ENCODE data around the gene ZNF79.

ZNF79 gene

DNA sequence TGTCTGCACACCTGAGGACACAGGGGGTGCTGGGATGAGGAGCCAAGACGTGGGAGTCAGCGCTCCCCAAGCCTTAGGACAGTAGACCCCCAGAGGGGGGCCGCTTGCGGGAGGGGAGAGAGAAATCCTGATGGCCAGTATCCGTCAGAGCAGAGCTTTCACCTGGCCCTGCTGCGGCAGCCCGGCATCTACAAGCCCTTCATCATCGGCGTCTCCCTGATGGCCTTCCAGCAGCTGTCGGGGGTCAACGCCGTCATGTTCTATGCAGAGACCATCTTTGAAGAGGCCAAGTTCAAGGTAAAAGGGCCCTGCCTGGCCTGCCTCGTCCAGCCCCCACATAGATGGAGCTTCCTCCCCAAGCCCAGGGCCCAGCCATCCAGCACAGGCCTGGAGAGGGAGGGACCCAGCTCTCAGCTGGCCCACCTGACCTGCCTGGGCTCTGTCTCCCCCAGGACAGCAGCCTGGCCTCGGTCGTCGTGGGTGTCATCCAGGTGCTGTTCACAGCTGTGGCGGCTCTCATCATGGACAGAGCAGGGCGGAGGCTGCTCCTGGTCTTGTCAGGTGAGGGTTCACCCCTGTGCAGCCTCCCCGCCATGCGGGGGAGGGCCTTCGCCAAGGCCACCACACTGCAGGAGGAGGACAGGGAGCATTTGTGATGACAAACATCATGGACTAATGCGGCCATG lies 20.5 kb upstream of the ZNF79 start:
- TF ChIP-seq, protein P1, sequence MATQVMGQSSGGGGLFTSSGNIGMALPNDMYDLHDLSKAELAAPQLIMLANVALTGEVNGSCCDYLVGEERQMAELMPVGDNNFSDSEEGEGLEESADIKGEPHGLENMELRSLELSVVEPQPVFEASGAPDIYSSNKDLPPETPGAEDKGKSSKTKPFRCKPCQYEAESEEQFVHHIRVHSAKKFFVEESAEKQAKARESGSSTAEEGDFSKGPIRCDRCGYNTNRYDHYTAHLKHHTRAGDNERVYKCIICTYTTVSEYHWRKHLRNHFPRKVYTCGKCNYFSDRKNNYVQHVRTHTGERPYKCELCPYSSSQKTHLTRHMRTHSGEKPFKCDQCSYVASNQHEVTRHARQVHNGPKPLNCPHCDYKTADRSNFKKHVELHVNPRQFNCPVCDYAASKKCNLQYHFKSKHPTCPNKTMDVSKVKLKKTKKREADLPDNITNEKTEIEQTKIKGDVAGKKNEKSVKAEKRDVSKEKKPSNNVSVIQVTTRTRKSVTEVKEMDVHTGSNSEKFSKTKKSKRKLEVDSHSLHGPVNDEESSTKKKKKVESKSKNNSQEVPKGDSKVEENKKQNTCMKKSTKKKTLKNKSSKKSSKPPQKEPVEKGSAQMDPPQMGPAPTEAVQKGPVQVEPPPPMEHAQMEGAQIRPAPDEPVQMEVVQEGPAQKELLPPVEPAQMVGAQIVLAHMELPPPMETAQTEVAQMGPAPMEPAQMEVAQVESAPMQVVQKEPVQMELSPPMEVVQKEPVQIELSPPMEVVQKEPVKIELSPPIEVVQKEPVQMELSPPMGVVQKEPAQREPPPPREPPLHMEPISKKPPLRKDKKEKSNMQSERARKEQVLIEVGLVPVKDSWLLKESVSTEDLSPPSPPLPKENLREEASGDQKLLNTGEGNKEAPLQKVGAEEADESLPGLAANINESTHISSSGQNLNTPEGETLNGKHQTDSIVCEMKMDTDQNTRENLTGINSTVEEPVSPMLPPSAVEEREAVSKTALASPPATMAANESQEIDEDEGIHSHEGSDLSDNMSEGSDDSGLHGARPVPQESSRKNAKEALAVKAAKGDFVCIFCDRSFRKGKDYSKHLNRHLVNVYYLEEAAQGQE (IDR thresholded peaks at IDR 0.05; ENCODE audit: low read depth), result no peak
- no peak for TF ChIP-seq CEBPB (IDR thresholded peaks at IDR 0.05)

DNA sequence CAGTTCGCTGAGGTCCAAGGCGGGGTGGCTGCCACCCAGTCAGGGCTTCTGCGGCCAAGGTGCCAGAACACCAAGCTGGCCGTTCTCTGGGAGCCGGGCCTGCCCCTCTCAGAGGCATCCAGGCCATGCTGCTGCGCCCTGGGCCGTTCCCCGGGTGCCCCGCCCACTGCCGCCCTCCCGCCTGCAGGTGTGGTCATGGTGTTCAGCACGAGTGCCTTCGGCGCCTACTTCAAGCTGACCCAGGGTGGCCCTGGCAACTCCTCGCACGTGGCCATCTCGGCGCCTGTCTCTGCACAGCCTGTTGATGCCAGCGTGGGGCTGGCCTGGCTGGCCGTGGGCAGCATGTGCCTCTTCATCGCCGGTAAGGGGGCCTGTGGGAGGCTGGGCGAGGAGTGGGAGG lies 19.6 kb upstream of the ZNF79 start:
- TF ChIP-seq, protein P2, sequence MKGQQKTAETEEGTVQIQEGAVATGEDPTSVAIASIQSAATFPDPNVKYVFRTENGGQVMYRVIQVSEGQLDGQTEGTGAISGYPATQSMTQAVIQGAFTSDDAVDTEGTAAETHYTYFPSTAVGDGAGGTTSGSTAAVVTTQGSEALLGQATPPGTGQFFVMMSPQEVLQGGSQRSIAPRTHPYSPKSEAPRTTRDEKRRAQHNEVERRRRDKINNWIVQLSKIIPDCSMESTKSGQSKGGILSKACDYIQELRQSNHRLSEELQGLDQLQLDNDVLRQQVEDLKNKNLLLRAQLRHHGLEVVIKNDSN (IDR thresholded peaks at IDR 0.05), result no peak
- TF ChIP-seq ZBTB7A (IDR thresholded peaks at IDR 0.05; ENCODE audit: low read depth), result no peak
- no peak for TF ChIP-seq TCF12 (IDR thresholded peaks at IDR 0.05; ENCODE audit: low read depth)
- TF ChIP-seq CREB1 (IDR thresholded peaks at IDR 0.05; ENCODE audit: low read depth), result no peak
- TF ChIP-seq FOXM1 (IDR thresholded peaks at IDR 0.05; ENCODE audit: borderline replicate concordance, low read depth), result no peak
- no peak for TF ChIP-seq CEBPB (IDR thresholded peaks at IDR 0.05)
- no peak for TF ChIP-seq YY1 (IDR thresholded peaks at IDR 0.05; ENCODE audit: low read depth)
- TF ChIP-seq, protein P3, sequence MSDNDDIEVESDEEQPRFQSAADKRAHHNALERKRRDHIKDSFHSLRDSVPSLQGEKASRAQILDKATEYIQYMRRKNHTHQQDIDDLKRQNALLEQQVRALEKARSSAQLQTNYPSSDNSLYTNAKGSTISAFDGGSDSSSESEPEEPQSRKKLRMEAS (IDR thresholded peaks at IDR 0.05), result no peak
- no peak for TF ChIP-seq EP300 (IDR thresholded peaks at IDR 0.05; ENCODE audit: borderline replicate concordance)
- TF ChIP-seq TEAD4 (IDR thresholded peaks at IDR 0.05), result no peak
- no peak for TF ChIP-seq NFIC (IDR thresholded peaks at IDR 0.05)
- TF ChIP-seq RAD21 (IDR thresholded peaks at IDR 0.05; ENCODE audit: low read depth), result no peak
- TF ChIP-seq, protein P1 (IDR thresholded peaks at IDR 0.05; ENCODE audit: low read depth), result no peak

DNA sequence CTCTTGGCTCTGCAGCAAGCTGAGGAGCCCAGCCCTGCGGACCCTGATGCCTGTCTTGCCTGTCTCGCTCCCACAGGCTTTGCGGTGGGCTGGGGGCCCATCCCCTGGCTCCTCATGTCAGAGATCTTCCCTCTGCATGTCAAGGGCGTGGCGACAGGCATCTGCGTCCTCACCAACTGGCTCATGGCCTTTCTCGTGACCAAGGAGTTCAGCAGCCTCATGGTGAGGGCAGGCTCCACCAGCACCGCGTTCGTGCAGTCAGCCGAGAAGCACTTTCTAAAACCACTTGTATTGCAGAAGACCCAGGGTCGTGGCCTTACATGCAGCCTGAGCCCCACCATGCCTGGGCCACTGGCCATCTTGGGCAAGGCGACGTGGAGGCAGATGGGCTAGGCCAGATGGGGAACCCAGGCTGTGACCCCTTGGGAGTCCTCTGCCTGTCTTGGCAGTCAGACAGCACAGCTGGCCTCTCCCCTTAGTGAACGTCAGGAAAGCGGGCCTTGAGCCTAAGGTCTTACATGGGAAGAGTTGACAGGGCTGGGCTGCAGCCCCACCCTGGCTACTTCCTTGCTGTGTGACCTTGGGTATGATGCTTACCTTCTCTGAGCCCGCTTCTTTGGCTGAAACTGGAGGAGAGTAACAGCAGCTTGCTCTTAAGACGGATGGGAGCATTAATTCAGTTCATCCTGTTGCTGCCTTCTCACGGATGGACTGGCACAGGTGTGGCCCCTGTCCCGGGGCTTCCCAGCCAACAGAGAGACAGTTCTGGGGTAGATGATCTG lies 18.6 kb upstream of the ZNF79 start:
- TF ChIP-seq NFIC (IDR thresholded peaks at IDR 0.05), result no peak
- no peak for TF ChIP-seq TCF12 (IDR thresholded peaks at IDR 0.05; ENCODE audit: low read depth)
- TF ChIP-seq, protein P1 (IDR thresholded peaks at IDR 0.05; ENCODE audit: low read depth), result no peak
- no peak for TF ChIP-seq TEAD4 (IDR thresholded peaks at IDR 0.05)
- no peak for TF ChIP-seq EP300 (IDR thresholded peaks at IDR 0.05; ENCODE audit: borderline replicate concordance)
- TF ChIP-seq, protein P2 (IDR thresholded peaks at IDR 0.05), result no peak
- no peak for TF ChIP-seq YY1 (IDR thresholded peaks at IDR 0.05; ENCODE audit: low read depth)
- no peak for TF ChIP-seq CEBPB (IDR thresholded peaks at IDR 0.05)
- no peak for TF ChIP-seq CREB1 (IDR thresholded peaks at IDR 0.05; ENCODE audit: low read depth)
- no peak for TF ChIP-seq TAF1 (IDR thresholded peaks at IDR 0.05; ENCODE audit: low read depth)
- TF ChIP-seq EGR1 (IDR thresholded peaks at IDR 0.05), result no peak
- no peak for TF ChIP-seq ZBTB7A (IDR thresholded peaks at IDR 0.05; ENCODE audit: low read depth)
- TF ChIP-seq FOXM1 (IDR thresholded peaks at IDR 0.05; ENCODE audit: borderline replicate concordance, low read depth), result no peak
- no peak for TF ChIP-seq RAD21 (IDR thresholded peaks at IDR 0.05; ENCODE audit: low read depth)
- TF ChIP-seq, protein P3 (IDR thresholded peaks at IDR 0.05), result no peak

DNA sequence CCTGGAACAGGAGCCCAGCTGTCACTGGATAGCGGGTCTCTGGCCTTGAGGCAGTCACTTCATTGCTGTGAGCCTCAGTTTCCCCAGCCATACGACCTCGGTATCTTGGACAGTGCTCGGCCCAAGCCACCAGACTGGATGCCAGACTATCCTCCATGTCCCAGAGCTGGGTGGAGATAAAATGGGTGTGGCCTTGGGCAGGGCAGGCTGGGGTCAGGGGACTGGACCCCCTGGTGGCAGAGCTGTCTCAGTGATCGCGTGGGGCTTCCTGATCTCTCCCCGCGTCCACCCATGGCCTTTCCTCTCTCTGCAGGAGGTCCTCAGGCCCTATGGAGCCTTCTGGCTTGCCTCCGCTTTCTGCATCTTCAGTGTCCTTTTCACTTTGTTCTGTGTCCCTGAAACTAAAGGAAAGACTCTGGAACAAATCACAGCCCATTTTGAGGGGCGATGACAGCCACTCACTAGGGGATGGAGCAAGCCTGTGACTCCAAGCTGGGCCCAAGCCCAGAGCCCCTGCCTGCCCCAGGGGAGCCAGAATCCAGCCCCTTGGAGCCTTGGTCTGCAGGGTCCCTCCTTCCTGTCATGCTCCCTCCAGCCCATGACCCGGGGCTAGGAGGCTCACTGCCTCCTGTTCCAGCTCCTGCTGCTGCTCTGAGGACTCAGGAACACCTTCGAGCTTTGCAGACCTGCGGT lies 17.2 kb upstream of the ZNF79 start:
- TF ChIP-seq CREB1 (IDR thresholded peaks at IDR 0.05; ENCODE audit: low read depth) (no peak), ZBTB7A (IDR thresholded peaks at IDR 0.05; ENCODE audit: low read depth) (no peak), EP300 (IDR thresholded peaks at IDR 0.05; ENCODE audit: borderline replicate concordance) (no peak), FOXM1 (IDR thresholded peaks at IDR 0.05; ENCODE audit: borderline replicate concordance, low read depth) (no peak), TEAD4 (IDR thresholded peaks at IDR 0.05) (no peak), TAF1 (IDR thresholded peaks at IDR 0.05; ENCODE audit: low read depth) (no peak), NFIC (IDR thresholded peaks at IDR 0.05) (no peak), RAD21 (IDR thresholded peaks at IDR 0.05; ENCODE audit: low read depth) (no peak), YY1 (IDR thresholded peaks at IDR 0.05; ENCODE audit: low read depth) (no peak), CEBPB (IDR thresholded peaks at IDR 0.05) (no peak), TCF12 (IDR thresholded peaks at IDR 0.05; ENCODE audit: low read depth) (no peak), EGR1 (IDR thresholded peaks at IDR 0.05) (no peak)
- TF ChIP-seq, protein P2 (IDR thresholded peaks at IDR 0.05), result no peak
- TF ChIP-seq, protein P1 (IDR thresholded peaks at IDR 0.05; ENCODE audit: low read depth), result no peak
- TF ChIP-seq, protein P3 (IDR thresholded peaks at IDR 0.05), result no peak

Data from Ishikawa (cell line).